SH-SY5Y (cell line): ENCODE results near the gene PLEKHD1.

ENCODE experiments used
- GATA2 ChIP-seq: IDR thresholded peaks from 2 replicates; pipeline ENCODE4 v1.6.1; 2011; ENCODE audit warnings: mild to moderate bottlenecking, low read depth, low read length
- GATA3 ChIP-seq: IDR thresholded peaks from 2 replicates; pipeline ENCODE4 v1.6.1; 2011; ENCODE audit warnings: low read depth, mild to moderate bottlenecking, low read length, moderate library complexity

GRCh38 chr14:69460093-69460701 lies 24.3 kb upstream of the PLEKHD1 start:
- TF ChIP-seq GATA2 (no peak), GATA3 (no peak)
